HepG2 (cell line): ENCODE data around the gene TMEM47.

ENCODE experiments used
- CEBPB ChIP-seq: IDR thresholded peaks from 2 replicates; pipeline ENCODE4 v1.6.1; 2011; ENCODE audit warnings: low read depth, low read length, improper control_type of control experiment, borderline replicate concordance
- CTCF ChIP-seq: sonication (generic); formaldehyde crosslinking; IDR thresholded peaks from 2 replicates; pipeline ENCODE4 v1.5.0; 2020; ENCODE audit warnings: mild to moderate bottlenecking, missing genetic modification reagents, moderate library complexity
- HNRNPLL ChIP-seq: fragments of 200-400 bp; formaldehyde crosslinking; IDR thresholded peaks from 2 replicates; pipeline ENCODE4 v1.6.1; 2017; ENCODE audit warnings: mild to moderate bottlenecking, low read depth, low read length; ENCODE audit not compliant: poor library complexity, severe bottlenecking
- MLXIP ChIP-seq: sonication (generic); formaldehyde crosslinking; IDR thresholded peaks from 2 replicates; pipeline ENCODE4 v1.9.0; 2021; ENCODE audit warnings: missing genetic modification reagents, borderline replicate concordance
- RAD21 ChIP-seq: fragments of 450-650 bp; formaldehyde crosslinking; IDR thresholded peaks from 2 replicates; pipeline ENCODE4 v1.5.0; 2020; ENCODE audit warnings: mild to moderate bottlenecking
- SMARCE1 ChIP-seq: fragments of 450-650 bp; IDR thresholded peaks from 2 replicates; pipeline ENCODE4 v1.6.1; 2017; ENCODE audit warnings: borderline replicate concordance
- ZKSCAN8 ChIP-seq: IDR thresholded peaks from 2 replicates; pipeline ENCODE4 v1.6.1; 2016; ENCODE audit warnings: borderline replicate concordance, missing genetic modification reagents, missing compliant biosample characterization
- ZNF10 ChIP-seq: sonication (generic); formaldehyde crosslinking; IDR thresholded peaks from 2 replicates; pipeline ENCODE4 v1.4.0; 2020; ENCODE audit warnings: mild to moderate bottlenecking, low read depth, missing genetic modification reagents, borderline replicate concordance
- ZNF770 ChIP-seq: sonication (generic); formaldehyde crosslinking; IDR thresholded peaks from 2 replicates; pipeline ENCODE4 v1.5.0; 2020; ENCODE audit warnings: mild to moderate bottlenecking, missing genetic modification reagents
- ZSCAN29 ChIP-seq: sonication (generic); formaldehyde crosslinking; conservative IDR thresholded peaks from 2 replicates; pipeline ENCODE4 v1.4.0; 2020; ENCODE audit warnings: mild to moderate bottlenecking, missing genetic modification reagents

- TF ChIP-seq MLXIP (CRISPR knock-in tag) (no peak), ZKSCAN8 (CRISPR knock-in tag) (no peak), CTCF (CRISPR knock-in tag) (no peak), ZSCAN29 (CRISPR knock-in tag) (no peak), CEBPB (no peak), ZNF770 (CRISPR knock-in tag) (no peak), RAD21 (CRISPR knock-in tag) (no peak), HNRNPLL (no peak), ZNF10 (CRISPR knock-in tag) (no peak), SMARCE1 (no peak)
Measured at GRCh38 chrX:34624416-34624815, 32.7 kb downstream of the TMEM47 start.
